Stimulated activated naive B cell treated with anti-CD40 and anti-IgM and Interleukin-4, amounts not matched to agents 10 μg/mL and 1 μg/mL and 100 μg/mL, for 72 hours (primary cell): ENCODE results near the gene GTSF1L.

Experiments
- ATAC-seq, 2 donors: fragments of 150-1000 bp; cut with Tn5 transposase; replicated peaks; 2 replicates each; pipeline ENCODE4 v1.10.0; 2021; ENCODE audit warnings: moderate library complexity in 1 of 2
- DNase-seq: peaks from one replicate; pipeline ENCODE4 v3.0.0; 2021
- H3K27ac Mint-ChIP-seq: one replicate; pipeline ENCODE4 v1.8.0; 2022; ENCODE audit warnings: mild to moderate bottlenecking, mixed read lengths
- H3K27me3 Mint-ChIP-seq, 2 donors: one replicate each; pipeline ENCODE4 v1.8.0; 2022; ENCODE audit warnings: mixed read lengths in 2 of 2
- H3K36me3 Mint-ChIP-seq, 2 donors: one replicate each; pipeline ENCODE4 v1.8.0; 2022; ENCODE audit warnings: mixed read lengths in 2 of 2, mild to moderate bottlenecking in 1 of 2
- H3K4me1 Mint-ChIP-seq, 2 donors: one replicate each; pipeline ENCODE4 v1.8.0; 2022; ENCODE audit warnings: mixed read lengths in 2 of 2, mild to moderate bottlenecking in 1 of 2
- H3K4me3 Mint-ChIP-seq, 2 donors: one replicate each; pipeline ENCODE4 v1.8.0; 2022; ENCODE audit warnings: mild to moderate bottlenecking in 2 of 2, mixed read lengths in 2 of 2, moderate library complexity in 1 of 2
- H3K9me3 Mint-ChIP-seq, 2 donors: one replicate each; pipeline ENCODE4 v1.8.0; 2022; ENCODE audit warnings: mixed read lengths in 2 of 2, mild to moderate bottlenecking in 1 of 2

GTSF1L gene

DNA sequence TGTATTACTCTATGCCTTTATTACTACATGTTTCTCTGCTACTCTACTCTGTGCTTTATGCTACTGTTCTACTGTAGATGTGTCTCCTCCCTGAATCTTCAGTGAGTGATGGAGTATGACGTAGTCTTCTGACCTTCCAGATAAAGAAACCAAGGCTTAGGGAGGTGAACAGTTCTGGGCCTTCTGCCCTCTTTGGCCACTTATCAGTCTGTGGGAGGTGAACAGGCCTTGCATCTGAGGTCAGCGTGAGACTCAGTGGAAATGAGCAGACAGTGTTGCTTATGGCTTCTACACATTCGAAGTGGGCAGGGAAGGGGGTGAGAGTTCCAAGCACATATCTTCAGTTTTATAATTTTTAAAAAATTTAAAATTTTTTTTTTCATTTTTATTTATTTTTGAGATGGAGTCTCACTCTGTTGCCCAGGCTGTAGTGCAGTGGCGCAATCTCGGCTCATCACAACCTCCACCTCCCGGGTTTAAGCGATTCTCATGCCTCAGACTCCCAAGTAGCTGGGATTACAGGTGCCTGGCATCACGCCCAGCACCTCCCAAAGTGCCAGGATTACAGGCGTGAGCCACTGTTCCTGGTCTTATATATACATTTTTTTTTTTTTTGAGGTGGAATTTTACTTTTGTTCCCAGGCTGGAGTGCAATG is 35.7 kb downstream of the GTSF1L start:
- no peaks in the 10 kb centered on the region for H3K9me3 Mint-ChIP-seq
- H3K4me1 Mint-ChIP-seq = peaks cover 11 to 29% of the 10 kb centered on the region in 2 donors
- H3K27ac Mint-ChIP-seq = no peak overlapping the region

DNA sequence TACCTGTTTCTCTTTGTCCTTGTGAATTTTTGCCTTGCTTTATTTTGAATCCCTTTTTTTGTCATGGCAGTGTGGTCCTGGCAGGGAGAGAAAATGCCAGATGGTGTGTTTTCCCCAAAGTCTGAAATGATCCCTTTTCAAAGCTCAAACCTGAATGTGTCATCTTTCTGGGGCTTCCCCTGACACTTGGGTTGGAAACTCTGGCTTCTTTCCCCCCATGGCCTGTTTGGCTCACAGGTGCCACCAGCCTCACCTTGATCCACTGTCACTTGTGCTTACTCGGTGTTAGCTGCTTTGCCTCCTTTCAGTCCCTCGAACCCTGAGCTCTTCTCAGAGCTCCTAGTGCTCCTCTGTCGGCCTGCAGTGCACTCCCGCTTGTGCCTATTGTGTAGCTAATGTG is 37.6 kb downstream of the GTSF1L start:
- Mint-ChIP-seq H3K4me3 (no peak overlapping the region), H3K4me1 (peaks cover 11 to 30% of the 10 kb centered on the region in 2 donors), H3K27ac (peak overlapping the region; percentile 28), H3K9me3 (no peaks in the 10 kb centered on the region), H3K36me3 (peaks cover 2 to 15% of the 10 kb centered on the region in 2 donors), H3K27me3 (no peaks in the 10 kb centered on the region)
- DNase-seq (no peak), ATAC-seq (no peak)

More for the DNA sequence above, 35.7 kb downstream of the GTSF1L start:
- ATAC-seq (no peak), DNase-seq (no peak)
- no peaks in the 10 kb centered on the region for H3K27me3 Mint-ChIP-seq
- H3K4me3 Mint-ChIP-seq = no peak overlapping the region
- peaks cover 5 to 15% of the 10 kb centered on the region in 2 donors for H3K36me3 Mint-ChIP-seq

DNA sequence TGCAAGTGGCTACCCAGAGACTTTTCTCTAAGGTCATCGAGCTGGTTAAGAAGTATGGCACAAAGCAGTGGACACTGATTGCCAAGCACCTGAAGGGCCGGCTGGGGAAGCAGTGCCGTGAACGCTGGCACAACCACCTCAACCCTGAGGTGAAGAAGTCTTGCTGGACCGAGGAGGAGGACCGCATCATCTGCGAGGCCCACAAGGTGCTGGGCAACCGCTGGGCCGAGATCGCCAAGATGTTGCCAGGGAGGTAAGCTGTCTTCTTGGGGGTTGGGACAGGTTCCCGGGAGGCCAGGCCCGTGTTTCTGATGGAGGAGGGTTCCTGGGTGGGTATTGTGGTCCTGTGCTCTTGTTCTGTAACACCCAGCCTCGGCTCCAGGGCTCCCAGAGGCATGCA is 40.0 kb downstream of the GTSF1L start:
- no peak for DNase-seq
- Mint-ChIP-seq H3K27me3 (no peaks in the 10 kb centered on the region), H3K4me3 (no peak overlapping the region), H3K27ac (no peak overlapping the region), H3K36me3 (peaks cover 2 to 15% of the 10 kb centered on the region in 2 donors), H3K9me3 (no peaks in the 10 kb centered on the region), H3K4me1 (peaks cover 20 to 44% of the 10 kb centered on the region in 2 donors)
- ATAC-seq = no peak

DNA sequence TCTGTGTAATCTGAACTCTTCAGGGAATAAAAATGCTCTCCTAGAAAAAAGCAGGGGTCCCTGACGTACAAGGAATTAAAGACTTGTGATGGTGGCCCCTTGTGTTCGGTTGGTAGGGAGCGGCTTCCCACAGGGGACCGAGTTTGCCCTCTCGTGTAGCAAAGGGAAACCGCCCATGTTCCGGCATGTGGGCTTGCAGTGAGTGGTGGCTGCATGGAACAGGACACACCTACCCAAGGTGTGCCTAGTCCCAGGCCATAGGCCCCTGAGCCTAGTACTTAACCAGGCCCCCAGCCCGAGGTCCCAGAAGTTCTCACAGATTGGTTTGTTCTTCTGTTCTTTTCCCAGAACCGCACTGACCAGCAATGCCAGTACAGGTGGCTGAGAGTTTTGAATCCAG is 44.4 kb downstream of the GTSF1L start:
- Mint-ChIP-seq H3K27me3 (no peaks in the 10 kb centered on the region), H3K36me3 (peaks cover 1 to 4% of the 10 kb centered on the region in 2 donors), H3K9me3 (no peaks in the 10 kb centered on the region), H3K27ac (peak overlapping the region; percentile 91), H3K4me3 (peak overlapping the region in 1 of 2 donors; percentile 64), H3K4me1 (peaks cover 28 to 51% of the 10 kb centered on the region in 2 donors)
- DNase-seq = no peak
- peak; percentile 22 to 33 for ATAC-seq

DNA sequence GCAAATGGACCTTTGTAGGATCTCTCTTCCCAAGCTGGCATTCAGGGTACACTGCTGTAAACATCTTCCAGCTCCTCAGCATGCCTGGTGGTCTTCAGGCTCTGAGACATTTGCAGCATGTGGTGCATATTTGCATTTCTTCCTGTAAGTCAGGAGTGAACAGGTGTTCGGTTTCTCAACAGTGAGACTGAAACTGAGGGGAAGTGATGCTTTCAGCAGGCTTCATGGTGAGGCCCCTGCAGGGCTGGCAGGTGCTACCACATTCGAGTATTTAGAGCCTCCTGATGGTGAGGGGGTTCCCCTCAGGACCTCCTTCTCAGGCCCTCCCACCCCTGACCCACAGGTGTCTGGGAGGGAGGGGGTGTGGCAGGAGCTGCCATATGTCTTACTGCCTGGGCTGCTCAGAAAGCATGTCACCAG is 44.8 kb downstream of the GTSF1L start:
- ATAC-seq (peak; percentile 94 to 97), DNase-seq (peak; percentile 77)
- peak overlapping the region; percentile 2 to 64 for H3K4me3 Mint-ChIP-seq
- H3K4me1 Mint-ChIP-seq = peaks cover 28 to 50% of the 10 kb centered on the region in 2 donors
- peak overlapping the region; percentile 91 for H3K27ac Mint-ChIP-seq
- no peaks in the 10 kb centered on the region for H3K27me3 Mint-ChIP-seq
- no peaks in the 10 kb centered on the region for H3K9me3 Mint-ChIP-seq
- peaks cover 4 to 8% of the 10 kb centered on the region in 2 donors for H3K36me3 Mint-ChIP-seq

DNA sequence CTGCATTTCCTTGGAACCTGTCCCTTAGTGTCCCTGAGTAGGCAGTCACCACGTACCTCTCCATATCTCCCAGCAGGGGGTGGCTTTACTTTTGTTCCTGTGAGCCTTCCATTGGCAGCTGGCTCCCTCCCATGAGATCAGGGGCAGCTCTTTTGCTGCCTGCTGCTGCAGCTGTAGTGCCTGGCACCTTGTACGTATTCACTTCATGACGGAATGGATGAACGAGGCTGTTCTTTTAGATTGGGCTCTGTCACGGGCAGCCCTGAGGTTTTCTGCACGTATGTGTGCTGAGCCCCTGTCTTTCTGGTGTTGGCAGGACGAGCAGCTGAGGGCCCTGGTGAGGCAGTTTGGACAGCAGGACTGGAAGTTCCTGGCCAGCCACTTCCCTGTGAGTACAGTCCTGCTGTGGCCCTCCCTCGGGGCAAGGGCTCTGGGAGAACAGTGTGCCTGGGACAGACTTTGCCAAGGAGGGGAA is 45.3 kb downstream of the GTSF1L start:
- peak; percentile 62 to 64 for ATAC-seq
- H3K4me1 Mint-ChIP-seq = peaks cover 27 to 45% of the 10 kb centered on the region in 2 donors

GRCh38 chr20:43680981-43681380 is 45.8 kb downstream of the GTSF1L start:
- no peak for DNase-seq
- ATAC-seq = peak; percentile 1
- Mint-ChIP-seq H3K36me3 (peaks cover 6 to 9% of the 10 kb centered on the region in 2 donors), H3K27me3 (no peaks in the 10 kb centered on the region), H3K4me3 (peak overlapping the region; percentile 2 to 64), H3K27ac (peak overlapping the region; percentile 20), H3K4me1 (peaks cover 28 to 40% of the 10 kb centered on the region in 2 donors), H3K9me3 (no peaks in the 10 kb centered on the region)

More for the DNA sequence above, 45.3 kb downstream of the GTSF1L start:
- no peaks in the 10 kb centered on the region for H3K27me3 Mint-ChIP-seq
- H3K4me3 Mint-ChIP-seq = peak overlapping the region; percentile 2 to 64
- H3K9me3 Mint-ChIP-seq = no peaks in the 10 kb centered on the region
- peaks cover 5 to 6% of the 10 kb centered on the region in 2 donors for H3K36me3 Mint-ChIP-seq
- H3K27ac Mint-ChIP-seq = peak overlapping the region; percentile 91
- DNase-seq = peak; percentile 20

- no peak overlapping the region for H3K4me3 Mint-ChIP-seq
- no peak overlapping the region for H3K27ac Mint-ChIP-seq
- H3K9me3 Mint-ChIP-seq = no peaks in the 10 kb centered on the region
- DNase-seq = no peak
- ATAC-seq = no peak
- peaks cover 9 to 15% of the 10 kb centered on the region in 2 donors for H3K36me3 Mint-ChIP-seq
- H3K27me3 Mint-ChIP-seq = no peaks in the 10 kb centered on the region
- peaks cover 11 to 21% of the 10 kb centered on the region in 2 donors for H3K4me1 Mint-ChIP-seq
Measured at GRCh38 chr20:43676368-43676767, 50.4 kb downstream of the GTSF1L start.
